Neural progenitor cell (in vitro differentiated cells): ENCODE measurements around the gene POU2AF1.

Source experiments
- CTCF ChIP-seq: fragments of 200-600 bp; sonication (generic); IDR thresholded peaks from 2 replicates; pipeline ENCODE4 v1.5.1; 2017; ENCODE audit warnings: antibody characterized with exemption, mild to moderate bottlenecking
- EZH2 ChIP-seq: fragments of 200-600 bp; sonication (generic); IDR thresholded peaks from 2 replicates; pipeline ENCODE4 v1.6.1; 2017; ENCODE audit warnings: antibody characterized with exemption, mild to moderate bottlenecking, moderate library complexity
- EZH2phosphoT487 ChIP-seq: fragments of 200-600 bp; sonication (generic); IDR thresholded peaks from 2 replicates; pipeline ENCODE4 v1.6.1; 2017; ENCODE audit warnings: antibody characterized with exemption

- no peak for TF ChIP-seq CTCF
- TF ChIP-seq EZH2phosphoT487 = no peak
- no peak for TF ChIP-seq EZH2
Observed at GRCh38 chr11:111336582-111337256, 42.4 kb downstream of the POU2AF1 start.
